SK-N-SH (cell line): ENCODE data around the gene KRTAP19-2. TPM values are rescaled to one million over a fixed set of nuclear protein-coding genes. Genes with fewer than 3 reads are reported as not detected.

ENCODE experiments used
- CTCF ChIA-PET: fragments of 300-600, 350-600 bp; formaldehyde crosslinking; extraction: SDS; loops from one replicate; lab custom pipeline; 2021; lab: Yijun Ruan, JAX
- POLR2A ChIA-PET: fragments of 350-600 bp; sonication (Branson Sonifier 250); formaldehyde crosslinking; extraction: SDS; loops from one replicate; lab custom pipeline; 2020; ENCODE audit warnings: antibody characterized with exemption, inconsistent platforms; lab: Yijun Ruan, JAX
- DNase-seq: peaks from one replicate; pipeline ENCODE4 v3.0.0; 2012
- H2AFZ ChIP-seq: fragments of 200-600 bp; sonication (generic); 2 replicates; pipeline ENCODE4 v1.8.1; 2016; ENCODE audit warnings: antibody characterized with exemption, mild to moderate bottlenecking, low read depth
- H3F3A ChIP-seq: fragments of 200-600 bp; sonication (generic); replicated peaks from 2 replicates; pipeline ENCODE3; 2016; ENCODE audit warnings: antibody characterized with exemption, mild to moderate bottlenecking; ENCODE audit not compliant: insufficient read depth
- H3K27ac ChIP-seq, 2 experiments: fragments of 200-500 bp in 1 of 2; fragments of 200-600 bp in 1 of 2; sonication (Bioruptor generic) in 1 of 2; sonication (generic), shearing (Covaris generic) in 1 of 2; 2 replicates each; pipeline versions ENCODE4 v1.5.1 to v1.6.1; 2014 to 2016; ENCODE audit warnings: low read depth in 2 of 2, inconsistent platforms in 1 of 2, low read length in 1 of 2, mild to moderate bottlenecking in 1 of 2, mixed read lengths in 1 of 2
- H3K27me3 ChIP-seq: fragments of 200-600 bp; sonication (generic), shearing (Covaris generic); 2 replicates; pipeline ENCODE4 v1.6.1; 2016; ENCODE audit warnings: mixed run types; ENCODE audit not compliant: insufficient read depth
- H3K36me3 ChIP-seq, 2 experiments: fragments of 200-500 bp in 1 of 2; fragments of 200-600 bp in 1 of 2; sonication (Bioruptor generic) in 1 of 2; sonication (generic) in 1 of 2; replicated peaks in 1 of 2; 2 replicates each; pipeline versions ENCODE3 to v1.5.1; 2014 to 2016; ENCODE audit warnings: low read length in 1 of 2, mild to moderate bottlenecking in 1 of 2; ENCODE audit not compliant: insufficient read depth in 2 of 2, control insufficient read depth in 1 of 2
- H3K4me1 ChIP-seq, 2 experiments: fragments of 200-500 bp in 1 of 2; fragments of 200-600 bp in 1 of 2; sonication (Bioruptor generic) in 1 of 2; sonication (generic), shearing (Covaris generic) in 1 of 2; 2 replicates each; pipeline versions ENCODE4 v1.5.1 to v1.6.1; 2014 to 2016; ENCODE audit warnings: low read depth in 1 of 2, low read length in 1 of 2, mixed run types in 1 of 2; ENCODE audit not compliant: insufficient read depth in 2 of 2, control insufficient read depth in 1 of 2
- H3K4me2 ChIP-seq: fragments of 200-600 bp; sonication (generic), shearing (Covaris generic); 2 replicates; pipeline ENCODE4 v1.6.1; 2017; ENCODE audit warnings: mixed run types
- H3K4me3 ChIP-seq, 2 experiments: fragments of 200-500 bp in 1 of 2; fragments of 200-600 bp in 1 of 2; sonication (Bioruptor generic) in 1 of 2; sonication (generic), shearing (Covaris generic) in 1 of 2; 2 replicates each; pipeline versions ENCODE4 v1.5.1 to v1.8.1; 2014 to 2016; ENCODE audit warnings: low read depth in 2 of 2, inconsistent platforms in 1 of 2, low read length in 1 of 2, mild to moderate bottlenecking in 1 of 2, mixed read lengths in 1 of 2, moderate library complexity in 1 of 2
- H3K79me2 ChIP-seq: fragments of 200-600 bp; sonication (generic); 2 replicates; pipeline ENCODE4 v1.8.1; 2017; ENCODE audit warnings: mild to moderate bottlenecking; ENCODE audit not compliant: insufficient read depth
- H3K9ac ChIP-seq: fragments of 200-600 bp; sonication (generic); 2 replicates; pipeline ENCODE4 v1.6.1; 2017; ENCODE audit warnings: mixed run types
- H3K9me2 ChIP-seq: fragments of 200-600 bp; sonication (generic); 2 replicates; pipeline ENCODE4 v1.6.1; 2017; ENCODE audit warnings: mixed run types
- H3K9me3 ChIP-seq: fragments of 200-600 bp; sonication (generic); 2 replicates; pipeline ENCODE4 v1.6.1; 2017; ENCODE audit warnings: mixed run types, mild to moderate bottlenecking, moderate library complexity
- H4K20me1 ChIP-seq: fragments of 200-600 bp; sonication (generic); 2 replicates; pipeline ENCODE4 v1.6.1; 2017; ENCODE audit warnings: mild to moderate bottlenecking, mixed run types; ENCODE audit not compliant: insufficient read depth
- ELF1 ChIP-seq: IDR thresholded peaks from 2 replicates; pipeline ENCODE4 v1.4.0; 2012
- GABPA ChIP-seq: IDR thresholded peaks from 2 replicates; pipeline ENCODE4 v1.4.0; 2012; ENCODE audit warnings: low read depth, mild to moderate bottlenecking
- JUND ChIP-seq: IDR thresholded peaks from 2 replicates; pipeline ENCODE4 v1.4.0; 2012
- RAD21 ChIP-seq: IDR thresholded peaks from 2 replicates; pipeline ENCODE4 v1.6.1; 2012; ENCODE audit warnings: mild to moderate bottlenecking, low read length
- RFX5 ChIP-seq: IDR thresholded peaks from 2 replicates; pipeline ENCODE4 v1.6.1; 2012; ENCODE audit warnings: mild to moderate bottlenecking, improper control_type of control experiment, low read length
- TAF1 ChIP-seq: IDR thresholded peaks from 2 replicates; pipeline ENCODE4 v1.6.1; 2012; ENCODE audit warnings: low read depth, mild to moderate bottlenecking, low read length, moderate library complexity, borderline replicate concordance
- TCF12 ChIP-seq: IDR thresholded peaks from 2 replicates; pipeline ENCODE4 v1.4.0; 2012
- WGBS: methylation state at CpG from one replicate; pipeline ENCODE4 v1.1.6; 2017; ENCODE audit warnings: low lambda C conversion rate; 5-methylcytosine and 5-hydroxymethylcytosine counted together
- polyA plus RNA-seq, 3 experiments: library from polyadenylated mRNA; depleted of rRNA; stranded (reverse); fragments of >200 nt; gene quantifications; 2 replicates each; pipeline ENCODE4 v1.2.3, GENCODE V29; 2012
- TF ChIP-seq, protein P1 (sequence below): fragments of 150-350 bp; IDR thresholded peaks from 2 replicates; pipeline ENCODE4 v1.6.1; 2016; ENCODE audit warnings: mild to moderate bottlenecking, low read depth, low read length
- TF ChIP-seq, protein P2 (sequence below): IDR thresholded peaks from 2 replicates; pipeline ENCODE4; 2012
- TF ChIP-seq, protein P3 (sequence below): IDR thresholded peaks from 2 replicates; pipeline ENCODE4 v1.4.0; 2012; ENCODE audit warnings: low read depth
- TF ChIP-seq, protein P4 (sequence below): IDR thresholded peaks from 2 replicates; pipeline ENCODE4 v1.6.1; 2012; ENCODE audit warnings: mild to moderate bottlenecking, low read depth, low read length, moderate library complexity

KRTAP19-2 gene
- polyA plus RNA-seq, 1 of the 3 experiments (the other 2 are of a cell fraction), result not detected

DNA sequence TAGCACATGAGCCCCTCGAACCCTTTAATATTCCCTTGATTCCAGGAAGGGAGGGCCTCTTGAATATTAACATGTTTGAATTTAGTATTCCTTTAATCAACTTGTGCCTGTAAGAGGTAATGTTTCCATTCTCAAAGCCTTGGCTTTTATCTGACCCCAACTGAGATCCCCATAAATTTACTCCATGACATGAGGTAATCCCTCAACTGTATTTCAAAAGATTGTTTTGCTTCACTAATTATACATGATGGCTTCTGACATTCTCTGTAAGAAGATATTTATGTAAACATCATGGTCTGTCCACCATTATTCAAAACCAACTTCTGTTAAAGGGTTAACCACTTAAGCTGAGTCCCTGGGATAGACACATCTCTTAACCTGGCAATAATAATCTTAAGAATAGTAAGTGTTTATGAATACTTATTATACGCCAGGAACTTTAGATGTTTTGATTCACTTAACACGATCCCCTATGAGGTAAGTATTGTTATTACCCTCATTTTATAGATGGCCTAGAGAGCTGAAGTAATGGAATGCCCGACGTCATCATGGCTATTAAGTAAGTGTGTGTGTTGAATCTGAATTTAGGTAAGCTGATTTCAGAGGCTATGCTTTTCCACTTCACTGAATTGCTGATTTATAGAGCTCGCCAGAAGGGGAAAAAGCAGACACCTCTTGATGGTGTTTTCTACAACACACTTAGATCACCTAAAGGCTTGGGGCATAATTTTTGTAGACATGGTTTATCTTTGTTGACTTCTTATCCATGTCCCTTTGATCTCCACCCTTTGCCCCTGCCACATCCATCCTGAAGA is 18.1 kb downstream of the KRTAP19-2 start:
- no peak overlapping the region for H3K4me2 ChIP-seq
- CTCF ChIA-PET, result no interaction called here
- H2AFZ ChIP-seq, result no peak overlapping the region
- H3K4me1 ChIP-seq, result no peaks in the 10 kb centered on the region
- no peaks in the 10 kb centered on the region for H3K9me2 ChIP-seq
- H3F3A ChIP-seq, result no peaks in the 10 kb centered on the region
- H3K27ac ChIP-seq, result no peak overlapping the region
- no peaks in the 10 kb centered on the region for H3K36me3 ChIP-seq
- DNase-seq, result no peak
- 1% methylated on average over 6 of the region's 6 CpGs for WGBS
- H3K9me3 ChIP-seq, result no peaks in the 10 kb centered on the region
- no peaks in the 10 kb centered on the region for H3K79me2 ChIP-seq
- H3K27me3 ChIP-seq, result no peaks in the 10 kb centered on the region
- H3K9ac ChIP-seq, result no peak overlapping the region
- POLR2A ChIA-PET, result no interaction called here
- no peak overlapping the region for H3K4me3 ChIP-seq
- H4K20me1 ChIP-seq, result no peaks in the 10 kb centered on the region
- TF ChIP-seq, protein P1, sequence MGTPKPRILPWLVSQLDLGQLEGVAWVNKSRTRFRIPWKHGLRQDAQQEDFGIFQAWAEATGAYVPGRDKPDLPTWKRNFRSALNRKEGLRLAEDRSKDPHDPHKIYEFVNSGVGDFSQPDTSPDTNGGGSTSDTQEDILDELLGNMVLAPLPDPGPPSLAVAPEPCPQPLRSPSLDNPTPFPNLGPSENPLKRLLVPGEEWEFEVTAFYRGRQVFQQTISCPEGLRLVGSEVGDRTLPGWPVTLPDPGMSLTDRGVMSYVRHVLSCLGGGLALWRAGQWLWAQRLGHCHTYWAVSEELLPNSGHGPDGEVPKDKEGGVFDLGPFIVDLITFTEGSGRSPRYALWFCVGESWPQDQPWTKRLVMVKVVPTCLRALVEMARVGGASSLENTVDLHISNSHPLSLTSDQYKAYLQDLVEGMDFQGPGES, result no peak
- TF ChIP-seq, protein P2, sequence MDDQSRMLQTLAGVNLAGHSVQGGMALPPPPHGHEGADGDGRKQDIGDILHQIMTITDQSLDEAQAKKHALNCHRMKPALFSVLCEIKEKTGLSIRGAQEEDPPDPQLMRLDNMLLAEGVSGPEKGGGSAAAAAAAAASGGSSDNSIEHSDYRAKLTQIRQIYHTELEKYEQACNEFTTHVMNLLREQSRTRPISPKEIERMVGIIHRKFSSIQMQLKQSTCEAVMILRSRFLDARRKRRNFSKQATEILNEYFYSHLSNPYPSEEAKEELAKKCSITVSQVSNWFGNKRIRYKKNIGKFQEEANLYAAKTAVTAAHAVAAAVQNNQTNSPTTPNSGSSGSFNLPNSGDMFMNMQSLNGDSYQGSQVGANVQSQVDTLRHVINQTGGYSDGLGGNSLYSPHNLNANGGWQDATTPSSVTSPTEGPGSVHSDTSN, result no peak
- TF ChIP-seq GABPA (no peak), TCF12 (no peak), RAD21 (no peak), RFX5 (no peak), ELF1 (no peak), TAF1 (no peak), JUND (no peak)
- TF ChIP-seq, protein P3, sequence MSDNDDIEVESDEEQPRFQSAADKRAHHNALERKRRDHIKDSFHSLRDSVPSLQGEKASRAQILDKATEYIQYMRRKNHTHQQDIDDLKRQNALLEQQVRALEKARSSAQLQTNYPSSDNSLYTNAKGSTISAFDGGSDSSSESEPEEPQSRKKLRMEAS, result no peak
- TF ChIP-seq, protein P4, sequence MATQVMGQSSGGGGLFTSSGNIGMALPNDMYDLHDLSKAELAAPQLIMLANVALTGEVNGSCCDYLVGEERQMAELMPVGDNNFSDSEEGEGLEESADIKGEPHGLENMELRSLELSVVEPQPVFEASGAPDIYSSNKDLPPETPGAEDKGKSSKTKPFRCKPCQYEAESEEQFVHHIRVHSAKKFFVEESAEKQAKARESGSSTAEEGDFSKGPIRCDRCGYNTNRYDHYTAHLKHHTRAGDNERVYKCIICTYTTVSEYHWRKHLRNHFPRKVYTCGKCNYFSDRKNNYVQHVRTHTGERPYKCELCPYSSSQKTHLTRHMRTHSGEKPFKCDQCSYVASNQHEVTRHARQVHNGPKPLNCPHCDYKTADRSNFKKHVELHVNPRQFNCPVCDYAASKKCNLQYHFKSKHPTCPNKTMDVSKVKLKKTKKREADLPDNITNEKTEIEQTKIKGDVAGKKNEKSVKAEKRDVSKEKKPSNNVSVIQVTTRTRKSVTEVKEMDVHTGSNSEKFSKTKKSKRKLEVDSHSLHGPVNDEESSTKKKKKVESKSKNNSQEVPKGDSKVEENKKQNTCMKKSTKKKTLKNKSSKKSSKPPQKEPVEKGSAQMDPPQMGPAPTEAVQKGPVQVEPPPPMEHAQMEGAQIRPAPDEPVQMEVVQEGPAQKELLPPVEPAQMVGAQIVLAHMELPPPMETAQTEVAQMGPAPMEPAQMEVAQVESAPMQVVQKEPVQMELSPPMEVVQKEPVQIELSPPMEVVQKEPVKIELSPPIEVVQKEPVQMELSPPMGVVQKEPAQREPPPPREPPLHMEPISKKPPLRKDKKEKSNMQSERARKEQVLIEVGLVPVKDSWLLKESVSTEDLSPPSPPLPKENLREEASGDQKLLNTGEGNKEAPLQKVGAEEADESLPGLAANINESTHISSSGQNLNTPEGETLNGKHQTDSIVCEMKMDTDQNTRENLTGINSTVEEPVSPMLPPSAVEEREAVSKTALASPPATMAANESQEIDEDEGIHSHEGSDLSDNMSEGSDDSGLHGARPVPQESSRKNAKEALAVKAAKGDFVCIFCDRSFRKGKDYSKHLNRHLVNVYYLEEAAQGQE, result no peak
